Calu3 (cell line): ENCODE results near the gene UBQLN1. TPM values are rescaled to one million over a fixed set of nuclear protein-coding genes. Genes with fewer than 3 reads are reported as not detected.

Source experiments
- BruUV-seq: library from RNA; stranded (reverse); fragments of 400-500 nt; replicated peaks from 2 replicates; lab custom pipeline; 2021; lab: Mats Ljungman, UMichigan
- CTCF ChIA-PET: fragments of 300-600 bp; sonication (Branson Sonifier 250); formaldehyde crosslinking; loops from one replicate; lab custom pipeline; 2022; ENCODE audit warnings: antibody characterized with exemption; lab: Charles Lee
- DNase-seq: peaks from one replicate; pipeline ENCODE4 v3.0.0; 2022
- H3K27ac Mint-ChIP-seq: one replicate; pipeline ENCODE4 v1.8.0; 2022; ENCODE audit warnings: mixed read lengths; ENCODE audit not compliant: unreplicated experiment
- H3K27me3 Mint-ChIP-seq: one replicate; pipeline ENCODE4 v1.8.0; 2022; ENCODE audit warnings: mixed read lengths; ENCODE audit not compliant: unreplicated experiment
- H3K36me3 Mint-ChIP-seq: one replicate; pipeline ENCODE4 v1.8.0; 2022; ENCODE audit warnings: mild to moderate bottlenecking, moderate library complexity, mixed read lengths; ENCODE audit not compliant: insufficient read depth, unreplicated experiment
- H3K4me1 Mint-ChIP-seq: one replicate; pipeline ENCODE4 v1.8.0; 2022; ENCODE audit warnings: mild to moderate bottlenecking, low read depth, mixed read lengths; ENCODE audit not compliant: unreplicated experiment
- H3K4me3 Mint-ChIP-seq: one replicate; pipeline ENCODE4 v1.8.0; 2022; ENCODE audit warnings: mild to moderate bottlenecking, low read depth, moderate library complexity, mixed read lengths; ENCODE audit not compliant: unreplicated experiment
- H3K9me3 Mint-ChIP-seq: one replicate; pipeline ENCODE4 v1.8.0; 2022; ENCODE audit warnings: low read depth, mixed read lengths; ENCODE audit not compliant: unreplicated experiment
- intact Hi-C: fragments of 100-400 bp; cut with micrococcal nuclease; formaldehyde crosslinking; loops from one replicate; pipeline ENCODE4 v1.10.0; 2022; ENCODE audit not compliant: unreplicated experiment
- total RNA-seq: library from RNA; stranded (reverse); gene quantifications from 2 replicates; pipeline ENCODE4 v1.2.3, GENCODE V29; 2022
- TF ChIP-seq, protein P1 (sequence below): fragments of 200-600 bp; IDR thresholded peaks from one replicate; pipeline ENCODE4 v1.8.0; 2022; ENCODE audit warnings: antibody characterized with exemption; ENCODE audit not compliant: unreplicated experiment

UBQLN1 gene
- total RNA-seq, 1 experiment from 2014 or later = 108 TPM

GRCh38 chr9:83701769-83702168 is 6.0 kb downstream of the UBQLN1 start:
- peaks cover 22% of the 10 kb centered on the region for H3K36me3 Mint-ChIP-seq
- CTCF ChIA-PET = no interaction called here
- peak overlapping the region; percentile 44 for H3K27ac Mint-ChIP-seq
- no TSS peak for BruUV-seq
- TF ChIP-seq, protein P1, sequence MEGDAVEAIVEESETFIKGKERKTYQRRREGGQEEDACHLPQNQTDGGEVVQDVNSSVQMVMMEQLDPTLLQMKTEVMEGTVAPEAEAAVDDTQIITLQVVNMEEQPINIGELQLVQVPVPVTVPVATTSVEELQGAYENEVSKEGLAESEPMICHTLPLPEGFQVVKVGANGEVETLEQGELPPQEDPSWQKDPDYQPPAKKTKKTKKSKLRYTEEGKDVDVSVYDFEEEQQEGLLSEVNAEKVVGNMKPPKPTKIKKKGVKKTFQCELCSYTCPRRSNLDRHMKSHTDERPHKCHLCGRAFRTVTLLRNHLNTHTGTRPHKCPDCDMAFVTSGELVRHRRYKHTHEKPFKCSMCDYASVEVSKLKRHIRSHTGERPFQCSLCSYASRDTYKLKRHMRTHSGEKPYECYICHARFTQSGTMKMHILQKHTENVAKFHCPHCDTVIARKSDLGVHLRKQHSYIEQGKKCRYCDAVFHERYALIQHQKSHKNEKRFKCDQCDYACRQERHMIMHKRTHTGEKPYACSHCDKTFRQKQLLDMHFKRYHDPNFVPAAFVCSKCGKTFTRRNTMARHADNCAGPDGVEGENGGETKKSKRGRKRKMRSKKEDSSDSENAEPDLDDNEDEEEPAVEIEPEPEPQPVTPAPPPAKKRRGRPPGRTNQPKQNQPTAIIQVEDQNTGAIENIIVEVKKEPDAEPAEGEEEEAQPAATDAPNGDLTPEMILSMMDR = no peak
- DNase-seq = no peak
- no peaks in the 10 kb centered on the region for H3K9me3 Mint-ChIP-seq
- no peaks in the 10 kb centered on the region for H3K27me3 Mint-ChIP-seq
- peaks cover 28% of the 10 kb centered on the region for H3K4me1 Mint-ChIP-seq
- intact Hi-C loops = no loop called here
- peak overlapping the region; percentile 50 for H3K4me3 Mint-ChIP-seq

DNA sequence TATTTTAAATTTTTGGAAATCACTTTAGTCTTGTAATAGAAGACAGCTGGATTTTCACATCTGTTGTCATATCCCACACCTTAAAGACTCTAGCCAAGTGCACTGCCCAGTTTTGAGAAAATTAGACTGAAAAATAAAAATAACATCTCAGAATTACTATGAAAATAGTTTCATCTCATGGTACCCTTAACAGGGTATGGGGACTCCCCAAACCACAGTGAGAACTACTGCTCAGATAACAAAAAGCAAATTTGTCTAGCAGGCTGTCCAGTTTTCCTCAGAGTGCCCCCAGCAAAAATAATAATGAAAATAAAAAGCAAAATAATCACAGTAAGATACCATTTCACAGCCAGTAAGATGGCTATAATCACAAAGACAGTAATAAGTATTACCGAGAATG is 6.5 kb downstream of the UBQLN1 start:
- Mint-ChIP-seq H3K4me1 (peaks cover 28% of the 10 kb centered on the region), H3K27me3 (no peaks in the 10 kb centered on the region), H3K4me3 (peak overlapping the region; percentile 50), H3K36me3 (peaks cover 17% of the 10 kb centered on the region), H3K27ac (peak overlapping the region; percentile 44), H3K9me3 (no peaks in the 10 kb centered on the region)
- no peak for DNase-seq
- TF ChIP-seq, protein P1 = no peak
- CTCF ChIA-PET = no interaction called here
- no TSS peak for BruUV-seq
- intact Hi-C loops = no loop called here

DNA sequence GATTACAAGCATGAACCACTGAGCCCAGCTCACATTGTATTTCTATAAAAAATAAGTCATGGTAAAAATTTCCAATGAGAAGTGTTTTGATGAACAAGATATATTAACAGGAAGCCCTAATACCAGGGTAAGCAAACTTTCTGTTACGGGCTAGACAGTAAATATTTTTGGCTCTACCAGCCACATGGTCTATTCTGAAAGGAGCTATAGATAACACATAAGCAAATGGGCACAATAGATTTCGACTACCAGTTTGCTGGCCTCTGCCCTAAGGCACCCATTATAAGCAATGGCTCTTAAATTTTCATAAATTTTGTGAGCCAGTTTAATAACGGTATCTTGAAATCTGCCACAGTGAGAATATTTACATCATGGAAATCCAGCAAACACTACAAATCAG is 8.1 kb downstream of the UBQLN1 start:
- H3K27ac Mint-ChIP-seq = no peak overlapping the region
- no peaks in the 10 kb centered on the region for H3K9me3 Mint-ChIP-seq
- intact Hi-C loops = no loop called here
- no peak for DNase-seq
- no TSS peak for BruUV-seq
- no peaks in the 10 kb centered on the region for H3K27me3 Mint-ChIP-seq
- H3K4me1 Mint-ChIP-seq = peaks cover 28% of the 10 kb centered on the region
- CTCF ChIA-PET = no interaction called here
- TF ChIP-seq, protein P1 = no peak
- peaks cover 5% of the 10 kb centered on the region for H3K36me3 Mint-ChIP-seq
- H3K4me3 Mint-ChIP-seq = no peak overlapping the region

GRCh38 chr9:83698976-83699585 is 8.7 kb downstream of the UBQLN1 start:
- no TSS peak for BruUV-seq
- intact Hi-C loops = no loop called here
- Mint-ChIP-seq H3K9me3 (no peaks in the 10 kb centered on the region), H3K4me1 (peaks cover 28% of the 10 kb centered on the region), H3K27me3 (no peaks in the 10 kb centered on the region), H3K36me3 (peaks cover 5% of the 10 kb centered on the region), H3K27ac (no peak overlapping the region), H3K4me3 (no peak overlapping the region)
- no peak for DNase-seq
- TF ChIP-seq, protein P1 = no peak
- CTCF ChIA-PET = no interaction called here
